ENCODE measurements around the gene PPP1R36.
"Not testable (repeated sequence)": the region's sequence is repeated elsewhere in the genome, so short reads cannot be mapped to it uniquely, and the experiment has no call there.

Gene PPP1R36

GRCh38 chr14:64612971-64613666 lies 63.4 kb downstream of the PPP1R36 start:
- DNase-seq (ENCODE audit: low read depth in 2 of 2), result no peak

GRCh38 chr14:64614166-64614565 lies 64.4 kb downstream of the PPP1R36 start:
- DNase-seq (ENCODE audit: low read depth in 2 of 2), result no peak

GRCh38 chr14:64614805-64615391 lies 65.1 kb downstream of the PPP1R36 start:
- DNase-seq (ENCODE audit: low read depth in 2 of 2), result no peak

- not testable (repeated sequence) for DNase-seq (ENCODE audit: low read depth in 2 of 2)
Measured at GRCh38 chr14:64617872-64618408, 68.2 kb downstream of the PPP1R36 start.

- DNase-seq (ENCODE audit: low read depth in 2 of 2), result no peak
Measured at GRCh38 chr14:64620910-64621309, 71.1 kb downstream of the PPP1R36 start.

GRCh38 chr14:64623554-64624165 lies 73.9 kb downstream of the PPP1R36 start:
- DNase-seq (ENCODE audit: low read depth in 2 of 2), result no peak

GRCh38 chr14:64625386-64626232 lies 75.8 kb downstream of the PPP1R36 start:
- no peak for DNase-seq (ENCODE audit: low read depth in 2 of 2)

GRCh38 chr14:64628940-64629408 lies 79.2 kb downstream of the PPP1R36 start:
- no peak for DNase-seq (ENCODE audit: low read depth in 2 of 2)

GRCh38 chr14:64630778-64631177 lies 81.0 kb downstream of the PPP1R36 start:
- DNase-seq (ENCODE audit: low read depth in 2 of 2), result no peak

GRCh38 chr14:64631222-64631621 lies 81.5 kb downstream of the PPP1R36 start:
- not testable (repeated sequence) for DNase-seq (ENCODE audit: low read depth in 2 of 2)

GRCh38 chr14:64632056-64632455 lies 82.3 kb downstream of the PPP1R36 start:
- DNase-seq (ENCODE audit: low read depth in 2 of 2), result no peak

GRCh38 chr14:64634558-64634957 lies 84.8 kb downstream of the PPP1R36 start:
- DNase-seq (ENCODE audit: low read depth in 2 of 2), result no peak

GRCh38 chr14:64636208-64636979 lies 86.6 kb downstream of the PPP1R36 start:
- DNase-seq (ENCODE audit: low read depth in 2 of 2), result peak; percentile 47 to 58

- no peak for DNase-seq (ENCODE audit: low read depth in 2 of 2)
Measured at GRCh38 chr14:64636980-64637429, 87.2 kb downstream of the PPP1R36 start.

GRCh38 chr14:64637735-64638473 lies 88.1 kb downstream of the PPP1R36 start:
- DNase-seq (ENCODE audit: low read depth in 2 of 2), result no peak

- DNase-seq (ENCODE audit: low read depth in 2 of 2), result no peak
Measured at GRCh38 chr14:64638625-64639024, 88.9 kb downstream of the PPP1R36 start.

Data from stimulated activated CD4-positive, alpha-beta T cell treated with anti-CD3 and anti-CD28 coated beads, Interleukin-15, amount 100 ng/mL, for 48 hours (primary cell).